Esophagus muscularis mucosa (tissue), 4 donors: ENCODE data around the gene SORCS2. TPM values are rescaled to one million over a fixed set of nuclear protein-coding genes. Genes with fewer than 3 reads are reported as not detected.

Source experiments
- DNase-seq: peaks from one replicate; pipeline ENCODE4 v3.0.0-alpha.2; 2017; ENCODE audit errors: extremely low spot score
- H3K27ac ChIP-seq, 4 donors: fragments of 200-600 bp; sonication (generic); replicated peaks in 1 of 4; 1 replicate in 3 of 4; 2 replicates in 1 of 4; pipeline ENCODE4 v1.5.1; 2016 to 2019; ENCODE audit warnings: mild to moderate bottlenecking in 1 of 4
- H3K27me3 ChIP-seq, 4 donors: fragments of 200-600 bp; sonication (generic); one replicate each; pipeline versions ENCODE4 v1.5.1 to v1.6.0; 2016 to 2019
- H3K36me3 ChIP-seq, 4 donors: fragments of 200-600 bp; sonication (generic); one replicate each; pipeline ENCODE4 v1.5.1; 2016 to 2019
- H3K4me1 ChIP-seq, 4 donors: fragments of 200-600 bp; sonication (generic); one replicate each; pipeline ENCODE4 v1.5.1; 2016 to 2019
- H3K4me3 ChIP-seq, 4 donors: fragments of 200-600 bp; sonication (generic); 1 replicate in 2 of 4; 2 replicates in 2 of 4; pipeline ENCODE4 v1.5.1; 2016 to 2019; ENCODE audit warnings: mild to moderate bottlenecking in 4 of 4, moderate library complexity in 1 of 4
- H3K9me3 ChIP-seq, 4 donors: fragments of 200-600 bp; sonication (generic); 1 replicate in 3 of 4; 2 replicates in 1 of 4; pipeline ENCODE4 v1.5.1; 2016 to 2019
- EP300 ChIP-seq: sonication (generic); formaldehyde crosslinking; IDR thresholded peaks from one replicate; pipeline ENCODE4 v1.6.1; 2017; ENCODE audit warnings: antibody characterized with exemption
- POLR2A ChIP-seq: fragments of 450-650 bp; IDR thresholded peaks from one replicate; pipeline ENCODE4 v1.6.1; 2017; ENCODE audit warnings: antibody characterized with exemption, moderate library complexity, mild to moderate bottlenecking, low read depth
- POLR2AphosphoS5 ChIP-seq, 2 donors: sonication (generic); formaldehyde crosslinking; IDR thresholded peaks; one replicate each; pipeline ENCODE4 v1.6.1; 2017; ENCODE audit warnings: antibody characterized with exemption in 2 of 2
- WGBS: methylation state at CpG from one replicate; pipeline ENCODE4 v1.1.5; 2018; 5-methylcytosine and 5-hydroxymethylcytosine counted together
- intact Hi-C: fragments of 100-400 bp; cut with DNase I; formaldehyde crosslinking; loops from one replicate; pipeline ENCODE4 v1.15.1; 2023
- total RNA-seq, 4 donors: library from RNA; depleted of rRNA; stranded (reverse); fragments of >200 nt; gene quantifications; one replicate each; pipeline versions ENCODE4 v1.1.0 to v1.2.1, GENCODE V29; 2016
- TF ChIP-seq, protein P1 (sequence below), 3 experiments: fragments of 200-600 bp in 2 of 3; fragments of 450-650 bp in 1 of 3; sonication (generic) in 2 of 3; IDR thresholded peaks; one replicate each; pipeline ENCODE4 v1.5.1; 2017 to 2019; ENCODE audit warnings: antibody characterized with exemption in 3 of 3, mild to moderate bottlenecking in 2 of 3, moderate library complexity in 1 of 3

The SORCS2 gene
- total RNA-seq, 4 donors from 2014 or later = 3.3 to 10.1 (median 4.3) TPM

DNA sequence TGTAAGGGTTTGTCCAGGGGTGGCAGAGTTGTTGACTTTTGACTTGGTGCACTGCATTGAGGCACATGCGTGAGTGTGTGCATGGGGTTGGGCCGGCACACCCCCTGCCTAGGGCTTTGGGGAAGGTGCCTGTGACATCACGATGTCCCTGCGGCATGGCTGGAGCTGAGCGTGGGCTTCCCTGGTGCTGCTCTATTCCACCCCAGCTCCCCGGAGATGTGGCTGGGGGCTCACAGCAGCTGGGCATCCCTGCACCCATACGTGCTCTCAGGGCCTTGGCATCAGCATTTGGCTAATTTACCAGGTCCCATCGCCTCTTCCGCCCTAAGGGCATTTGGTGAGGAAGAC is 236.7 kb downstream of the SORCS2 start:
- 87% methylated on average over 9 of the region's 9 CpGs for WGBS
- no peak overlapping the region for H3K27ac ChIP-seq
- H3K4me3 ChIP-seq = no peak overlapping the region
- no peaks in the 10 kb centered on the region for H3K27me3 ChIP-seq
- no peaks in the 10 kb centered on the region for H3K9me3 ChIP-seq
- TF ChIP-seq POLR2AphosphoS5 (IDR thresholded peaks at IDR 0.05) (no peak), EP300 (no peak), POLR2A (no peak)
- TF ChIP-seq, protein P1, sequence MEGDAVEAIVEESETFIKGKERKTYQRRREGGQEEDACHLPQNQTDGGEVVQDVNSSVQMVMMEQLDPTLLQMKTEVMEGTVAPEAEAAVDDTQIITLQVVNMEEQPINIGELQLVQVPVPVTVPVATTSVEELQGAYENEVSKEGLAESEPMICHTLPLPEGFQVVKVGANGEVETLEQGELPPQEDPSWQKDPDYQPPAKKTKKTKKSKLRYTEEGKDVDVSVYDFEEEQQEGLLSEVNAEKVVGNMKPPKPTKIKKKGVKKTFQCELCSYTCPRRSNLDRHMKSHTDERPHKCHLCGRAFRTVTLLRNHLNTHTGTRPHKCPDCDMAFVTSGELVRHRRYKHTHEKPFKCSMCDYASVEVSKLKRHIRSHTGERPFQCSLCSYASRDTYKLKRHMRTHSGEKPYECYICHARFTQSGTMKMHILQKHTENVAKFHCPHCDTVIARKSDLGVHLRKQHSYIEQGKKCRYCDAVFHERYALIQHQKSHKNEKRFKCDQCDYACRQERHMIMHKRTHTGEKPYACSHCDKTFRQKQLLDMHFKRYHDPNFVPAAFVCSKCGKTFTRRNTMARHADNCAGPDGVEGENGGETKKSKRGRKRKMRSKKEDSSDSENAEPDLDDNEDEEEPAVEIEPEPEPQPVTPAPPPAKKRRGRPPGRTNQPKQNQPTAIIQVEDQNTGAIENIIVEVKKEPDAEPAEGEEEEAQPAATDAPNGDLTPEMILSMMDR (IDR thresholded peaks at IDR 0.05) = no peak
- no peak for DNase-seq
- no peaks in the 10 kb centered on the region for H3K36me3 ChIP-seq
- intact Hi-C loops = no loop called here
- H3K4me1 ChIP-seq = peaks cover 0 to 29% (median 8%) of the 10 kb centered on the region in 4 donors

DNA sequence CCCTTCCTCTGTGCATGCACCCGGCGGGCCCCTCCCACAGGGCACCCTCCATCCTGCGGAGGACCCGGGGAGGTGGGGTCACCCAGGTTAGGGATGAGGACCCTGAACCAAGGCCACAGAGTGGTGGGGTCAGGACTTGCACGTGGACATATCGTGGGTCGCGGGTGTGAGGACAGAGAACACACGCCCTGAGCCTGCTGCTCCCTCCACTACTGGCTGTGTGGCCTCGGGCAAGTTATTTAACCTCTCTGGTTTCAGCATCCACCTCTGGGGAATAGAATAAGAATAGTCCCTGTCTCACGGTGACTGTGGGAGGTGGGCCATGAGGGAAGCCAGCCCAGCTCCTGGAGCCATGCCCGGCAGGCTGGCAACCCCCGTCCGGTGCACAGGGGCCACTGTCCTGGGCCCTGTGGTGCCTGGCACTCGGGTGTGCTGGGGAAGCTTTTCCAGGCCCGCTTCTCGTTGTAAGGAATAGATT is 237.3 kb downstream of the SORCS2 start:
- Histone ChIP-seq H3K27me3 (no peaks in the 10 kb centered on the region), H3K4me1 (peaks cover 2 to 33% (median 11%) of the 10 kb centered on the region in 4 donors), H3K4me3 (no peak overlapping the region), H3K27ac (no peak overlapping the region), H3K9me3 (no peaks in the 10 kb centered on the region), H3K36me3 (no peaks in the 10 kb centered on the region)
- intact Hi-C loops = no loop called here
- 84% methylated on average over 11 of the region's 17 CpGs for WGBS
- DNase-seq = no peak
- no peak for TF ChIP-seq POLR2AphosphoS5 (IDR thresholded peaks at IDR 0.05)
- TF ChIP-seq, protein P1 (IDR thresholded peaks at IDR 0.05) = no peak
- no peak for TF ChIP-seq EP300

DNA sequence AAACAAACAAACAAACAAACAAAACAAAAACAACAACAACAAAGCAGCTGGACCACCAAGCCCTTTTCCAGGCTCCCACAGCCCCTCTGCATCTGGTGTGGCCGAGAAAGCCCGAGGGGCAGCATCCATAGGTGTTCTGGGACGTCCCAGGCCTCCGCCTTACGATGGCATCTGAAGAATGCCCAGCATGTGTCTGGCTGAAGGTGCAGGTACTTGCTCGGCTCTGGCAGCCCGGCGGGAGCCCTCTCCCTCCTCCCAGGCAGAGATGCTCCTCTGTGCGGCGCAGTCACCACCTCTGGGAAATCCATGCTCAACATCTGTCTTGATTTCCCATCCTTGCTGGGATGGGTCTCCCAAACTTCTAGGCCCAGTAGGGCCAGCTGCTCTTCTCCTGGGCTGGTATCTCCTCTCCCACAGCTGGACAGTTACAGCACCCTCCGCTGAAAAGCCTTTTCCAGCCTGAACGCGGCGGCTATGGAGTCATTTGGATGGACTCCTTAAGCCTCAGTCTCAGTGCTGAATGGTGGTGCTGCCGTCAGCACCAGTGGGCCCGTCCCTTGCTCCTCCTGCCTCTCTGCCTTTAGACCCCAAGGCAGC is 238.1 kb downstream of the SORCS2 start:
- Histone ChIP-seq H3K9me3 (no peaks in the 10 kb centered on the region), H3K36me3 (no peaks in the 10 kb centered on the region), H3K4me3 (no peak overlapping the region), H3K4me1 (peaks cover 3 to 41% (median 18%) of the 10 kb centered on the region in 4 donors), H3K27ac (no peak overlapping the region), H3K27me3 (no peaks in the 10 kb centered on the region)
- WGBS = 80% methylated on average over 12 of the region's 16 CpGs
- no peak for TF ChIP-seq EP300
- TF ChIP-seq POLR2AphosphoS5 (IDR thresholded peaks at IDR 0.05) = no peak
- TF ChIP-seq, protein P1 (IDR thresholded peaks at IDR 0.05) = no peak
- TF ChIP-seq POLR2A = no peak
- no peak for DNase-seq
- intact Hi-C loops = no loop called here

DNA sequence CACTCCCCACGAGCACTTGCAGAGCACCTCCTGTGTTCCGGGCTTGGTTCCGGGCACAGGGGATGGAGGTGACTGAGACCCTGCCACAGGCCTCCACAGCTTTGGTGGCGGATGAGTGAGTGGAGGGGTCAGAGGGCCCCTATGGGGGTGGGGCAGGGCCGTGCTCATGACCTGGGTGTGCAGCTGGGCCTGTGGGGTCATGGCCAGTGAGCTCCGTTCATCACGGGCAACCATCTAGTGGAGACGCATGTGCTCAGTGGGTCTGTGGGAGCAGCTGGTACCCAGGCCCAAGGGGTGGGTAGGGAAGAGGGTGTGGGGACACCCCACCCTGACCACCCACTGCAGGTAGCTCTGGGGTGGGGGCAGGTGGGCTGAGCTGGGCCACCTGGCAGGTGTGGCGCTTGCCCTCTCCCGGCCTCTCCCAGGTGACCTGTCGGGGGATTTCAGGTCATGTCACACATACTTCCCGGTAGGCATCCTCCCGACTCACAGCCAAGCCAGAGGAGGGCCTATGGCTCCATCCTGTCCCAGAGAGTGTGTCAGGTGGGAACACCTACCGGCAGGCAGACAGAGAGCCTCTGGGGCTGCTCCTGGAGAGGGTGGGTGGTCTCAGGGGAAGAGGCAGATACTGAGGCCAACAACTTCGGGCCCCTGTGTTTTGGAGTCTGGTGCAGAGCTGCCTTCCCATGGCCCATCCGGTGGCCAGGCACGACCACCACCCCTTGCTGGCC is 238.8 kb downstream of the SORCS2 start:
- Histone ChIP-seq H3K36me3 (no peaks in the 10 kb centered on the region), H3K4me3 (no peak overlapping the region), H3K9me3 (no peaks in the 10 kb centered on the region), H3K27me3 (no peaks in the 10 kb centered on the region), H3K27ac (no peak overlapping the region), H3K4me1 (peaks cover 3 to 46% (median 18%) of the 10 kb centered on the region in 4 donors)
- intact Hi-C loops = no loop called here
- TF ChIP-seq POLR2AphosphoS5 (IDR thresholded peaks at IDR 0.05) (no peak), EP300 (no peak), POLR2A (no peak)
- TF ChIP-seq, protein P1 (IDR thresholded peaks at IDR 0.05) = no peak
- no peak for DNase-seq
- WGBS = 83% methylated on average over 6 of the region's 17 CpGs
